ENCODE measurements around the gene ZNF763.

- TF ChIP-seq CTCF (IDR thresholded peaks at IDR 0.05) (no peak), POLR2A (IDR thresholded peaks at IDR 0.05) (no peak), POLR2AphosphoS5 (IDR thresholded peaks at IDR 0.05) (no peak)
These were observed 16.2 kb upstream of the ZNF763 start for GRCh38 chr19:11948646-11949045.
